Measurements from ENCODE around the gene TDRD1.

DNA sequence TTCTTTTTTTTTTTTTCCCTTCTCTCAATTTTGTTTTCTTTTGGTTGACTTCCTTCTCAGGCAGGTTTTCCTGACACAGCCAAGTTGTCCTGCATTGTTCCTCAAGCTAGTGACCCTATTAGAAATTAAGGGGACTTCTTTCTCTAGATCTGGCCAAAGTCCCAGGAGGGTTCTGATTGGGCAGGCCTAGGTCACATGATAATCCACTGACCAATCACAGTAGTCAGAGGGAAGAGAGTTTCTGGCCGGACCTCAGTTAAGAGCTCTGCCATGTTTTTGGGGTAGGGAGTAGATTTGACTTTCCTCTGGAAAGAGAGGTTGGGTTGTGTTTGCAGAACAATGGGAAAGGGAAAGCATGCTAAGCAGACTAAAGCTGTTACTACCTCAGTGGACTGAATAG, 76.1 kb downstream of the TDRD1 start:
- TF ChIP-seq POLR2A (IDR thresholded peaks at IDR 0.05), result no peak
- TF ChIP-seq, protein P1, sequence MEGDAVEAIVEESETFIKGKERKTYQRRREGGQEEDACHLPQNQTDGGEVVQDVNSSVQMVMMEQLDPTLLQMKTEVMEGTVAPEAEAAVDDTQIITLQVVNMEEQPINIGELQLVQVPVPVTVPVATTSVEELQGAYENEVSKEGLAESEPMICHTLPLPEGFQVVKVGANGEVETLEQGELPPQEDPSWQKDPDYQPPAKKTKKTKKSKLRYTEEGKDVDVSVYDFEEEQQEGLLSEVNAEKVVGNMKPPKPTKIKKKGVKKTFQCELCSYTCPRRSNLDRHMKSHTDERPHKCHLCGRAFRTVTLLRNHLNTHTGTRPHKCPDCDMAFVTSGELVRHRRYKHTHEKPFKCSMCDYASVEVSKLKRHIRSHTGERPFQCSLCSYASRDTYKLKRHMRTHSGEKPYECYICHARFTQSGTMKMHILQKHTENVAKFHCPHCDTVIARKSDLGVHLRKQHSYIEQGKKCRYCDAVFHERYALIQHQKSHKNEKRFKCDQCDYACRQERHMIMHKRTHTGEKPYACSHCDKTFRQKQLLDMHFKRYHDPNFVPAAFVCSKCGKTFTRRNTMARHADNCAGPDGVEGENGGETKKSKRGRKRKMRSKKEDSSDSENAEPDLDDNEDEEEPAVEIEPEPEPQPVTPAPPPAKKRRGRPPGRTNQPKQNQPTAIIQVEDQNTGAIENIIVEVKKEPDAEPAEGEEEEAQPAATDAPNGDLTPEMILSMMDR (IDR thresholded peaks at IDR 0.05), result no peak

Measured in esophagus squamous epithelium (tissue), 4 donors.